Endometrium (tissue), 2 donors: ENCODE measurements around the gene SSMEM1.
"Not testable (repeated sequence)": the region's sequence is repeated elsewhere in the genome, so short reads cannot be mapped to it uniquely, and the experiment has no call there.

Experiments used
- FAIRE-seq: peaks from 2 replicates; lab custom pipeline; 2012; peaks lifted over from hg19 to GRCh38; lab: Jason Lieb, UNC
- donor health status: control.
- donor health status: control.

The SSMEM1 gene

DNA sequence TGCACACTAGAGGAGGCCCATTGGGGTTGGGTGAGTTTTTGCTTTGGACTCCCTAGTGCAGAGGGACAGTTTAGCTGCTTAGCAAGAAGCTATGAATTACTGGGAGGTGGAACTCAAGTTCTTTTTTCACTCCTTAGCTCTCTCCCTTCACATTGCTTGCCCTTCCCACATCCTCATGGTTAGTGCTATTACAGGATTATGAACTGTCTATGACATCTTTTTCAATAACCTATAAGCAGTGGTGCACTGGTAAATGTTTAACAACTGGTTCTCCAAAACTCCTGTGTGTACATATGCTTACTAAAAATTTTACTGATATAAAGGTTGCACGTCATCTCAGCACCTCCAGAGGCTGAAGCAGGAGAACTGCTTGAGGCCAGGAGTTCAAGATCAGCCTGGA lies 6.2 kb downstream of the SSMEM1 start:
- FAIRE-seq = no peak

DNA sequence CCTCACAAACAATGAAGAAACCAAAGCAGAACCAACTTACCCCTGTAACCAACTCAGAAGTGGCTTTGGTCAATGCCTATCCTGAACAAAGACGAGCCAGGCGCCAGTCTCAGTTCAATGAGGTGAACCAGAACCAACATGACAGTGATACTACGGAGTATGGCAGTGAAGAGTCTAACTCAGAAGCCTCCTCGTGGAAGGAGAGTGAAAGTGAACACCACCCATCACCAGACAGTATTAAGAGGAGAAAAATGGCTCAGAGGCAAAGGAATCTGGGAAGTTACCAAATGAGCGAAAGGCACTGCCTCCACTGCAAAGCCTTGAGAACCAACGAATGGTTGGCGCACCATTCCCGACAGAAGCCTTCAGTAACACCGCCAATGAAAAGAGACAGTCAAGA lies 8.4 kb downstream of the SSMEM1 start:
- no peak for FAIRE-seq

DNA sequence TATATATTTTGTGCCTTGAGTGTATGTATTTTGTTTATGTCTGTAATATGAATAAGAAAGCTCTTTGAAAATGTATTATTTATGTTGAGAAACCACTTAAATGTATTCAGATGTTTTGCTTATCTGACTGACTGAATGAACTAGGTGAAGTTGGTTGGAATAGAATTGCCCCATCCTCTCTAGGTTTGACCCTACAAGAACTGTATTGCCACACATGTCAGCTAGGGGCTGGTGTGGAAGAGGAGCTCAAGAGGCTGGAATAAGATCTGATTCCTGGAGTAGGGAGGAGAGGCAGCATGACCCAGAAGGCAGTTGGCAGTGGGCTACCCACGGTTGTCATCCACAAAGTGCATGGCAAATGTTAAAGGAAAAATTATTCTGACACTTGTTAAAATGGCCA lies 9.1 kb downstream of the SSMEM1 start:
- FAIRE-seq = no peak

DNA sequence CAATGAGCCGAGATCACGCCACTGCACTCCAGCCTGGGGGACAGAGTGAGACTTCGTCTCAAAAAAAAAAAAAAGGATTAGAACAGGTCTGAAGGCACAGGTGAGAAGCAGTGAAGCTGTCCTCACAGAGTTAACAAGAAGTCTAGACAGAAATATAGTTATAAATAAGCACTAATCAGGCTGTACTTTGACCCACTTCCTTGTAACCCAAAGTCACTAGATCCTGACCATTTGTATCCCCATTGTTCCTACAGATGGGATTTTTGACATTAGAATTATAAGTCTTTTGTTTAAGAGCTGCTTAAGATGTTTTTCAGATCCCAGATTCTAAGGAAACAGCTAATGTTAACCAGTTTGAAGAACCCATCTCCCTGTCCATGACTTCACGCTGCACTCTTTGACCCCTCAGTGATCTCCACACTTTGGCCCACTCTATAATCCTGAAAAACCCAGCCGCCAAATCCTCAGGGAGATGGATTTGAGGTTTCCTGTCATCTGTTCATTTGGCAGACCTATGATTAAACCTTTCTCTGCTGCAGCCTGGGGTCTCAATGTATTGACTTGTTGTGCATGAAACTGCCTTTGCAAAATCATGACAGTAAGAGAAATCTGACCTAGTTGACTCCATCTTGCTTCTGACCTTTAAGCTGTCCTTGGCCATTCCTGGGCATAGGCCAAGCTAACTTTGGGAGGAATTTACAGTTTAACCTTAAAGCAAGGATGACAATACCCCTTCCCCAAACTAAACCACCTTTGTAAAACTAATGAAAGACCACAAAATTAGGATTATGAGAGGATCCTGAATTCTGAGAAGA lies 11.4 kb downstream of the SSMEM1 start:
- no peak for FAIRE-seq

DNA sequence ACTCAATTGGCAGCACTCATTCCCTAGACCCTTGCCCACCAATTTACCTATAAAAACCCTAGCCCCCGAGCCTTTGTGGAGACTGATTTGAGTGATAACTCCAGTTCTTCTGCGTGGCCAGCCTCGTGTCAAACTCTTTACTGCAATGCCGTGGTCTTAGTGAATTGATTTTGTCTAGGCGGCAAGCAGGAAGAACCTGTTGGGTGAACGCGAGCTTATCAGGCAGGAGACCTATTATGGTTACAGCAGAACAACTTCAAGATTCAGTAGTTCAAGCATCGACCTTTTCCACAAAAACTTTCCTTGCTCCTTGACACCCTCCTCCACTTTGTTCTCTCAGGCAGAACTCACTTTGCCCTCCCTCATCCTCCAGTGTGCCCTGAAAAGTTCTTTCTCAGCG lies 12.2 kb downstream of the SSMEM1 start:
- no peak for FAIRE-seq

DNA sequence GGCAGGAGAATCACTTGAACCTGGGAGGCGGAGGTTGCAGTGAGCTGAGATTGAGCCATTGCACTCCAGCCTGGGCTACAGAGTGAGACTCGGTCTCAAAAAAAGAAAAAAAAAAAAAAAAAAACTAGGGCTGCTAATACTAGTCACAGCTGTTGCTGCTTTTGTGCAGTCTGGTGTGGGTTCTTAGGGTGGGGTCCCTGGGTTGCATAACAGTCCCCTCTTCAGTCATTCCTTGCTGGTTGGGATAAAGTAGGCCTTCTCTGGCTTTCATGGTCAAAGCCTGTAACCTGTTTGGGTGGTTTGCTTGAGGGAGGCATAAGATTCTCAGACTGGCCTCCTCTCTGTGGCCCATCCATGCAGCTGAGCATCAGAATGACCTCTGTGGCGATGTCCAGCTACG lies 14.1 kb downstream of the SSMEM1 start:
- no peak for FAIRE-seq

DNA sequence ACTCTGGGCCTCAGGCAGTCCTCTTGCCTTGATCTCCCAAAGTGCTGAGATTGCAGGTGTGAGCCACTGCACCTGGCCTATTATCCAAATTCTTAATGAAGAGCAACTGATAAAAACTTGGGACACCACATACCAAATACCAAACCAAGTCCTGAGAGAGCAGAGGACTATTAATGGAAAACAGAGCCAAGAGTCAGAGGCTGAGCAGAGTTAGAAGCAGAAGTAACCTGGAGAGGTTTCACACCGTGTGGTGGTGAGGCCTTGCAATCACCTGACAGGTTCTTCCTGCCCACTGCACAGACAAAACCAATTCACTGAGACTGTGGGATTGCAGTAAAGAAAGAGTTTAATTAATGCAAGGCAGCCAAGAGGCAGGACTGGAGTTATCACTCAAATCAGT lies 16.0 kb downstream of the SSMEM1 start:
- FAIRE-seq = no peak

DNA sequence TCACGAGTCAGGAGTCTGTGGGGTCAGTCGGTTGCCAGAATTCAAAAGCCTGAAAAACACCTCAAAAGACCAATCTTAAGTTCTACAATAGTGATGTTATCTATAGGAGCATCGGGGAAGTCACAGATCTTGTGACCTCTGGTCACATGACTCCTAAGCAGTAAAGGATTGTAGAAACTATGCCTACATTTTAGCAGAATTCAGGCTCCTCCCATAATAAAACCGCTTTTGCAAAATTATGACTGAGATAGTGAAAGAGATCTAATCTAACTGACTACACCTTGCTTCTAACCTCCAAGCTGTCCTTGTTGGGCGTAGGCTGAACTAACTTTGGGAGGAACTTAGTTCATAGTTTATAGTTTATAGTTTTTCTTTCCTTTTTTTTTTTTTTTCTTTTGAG lies 16.6 kb downstream of the SSMEM1 start:
- no peak for FAIRE-seq

DNA sequence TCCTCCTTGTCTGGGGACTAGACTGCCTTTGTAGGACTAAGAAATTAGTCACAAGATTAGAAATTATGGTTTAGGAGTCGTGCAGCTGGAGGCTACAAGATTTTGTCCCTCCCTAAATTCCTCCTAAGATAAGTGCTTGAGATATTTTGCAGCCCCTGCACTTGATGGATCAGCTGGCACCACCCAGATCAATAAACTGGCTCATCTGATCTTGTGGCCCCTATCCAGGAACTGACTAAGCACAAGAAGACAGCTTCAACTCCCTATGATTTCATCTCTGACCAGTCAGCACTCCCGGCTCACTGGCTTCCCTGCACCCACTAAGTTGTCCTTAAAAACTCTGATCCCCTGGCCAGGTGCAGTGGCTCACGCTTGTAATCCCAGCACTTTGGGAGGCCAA lies 17.3 kb downstream of the SSMEM1 start:
- FAIRE-seq = not testable (repeated sequence)

DNA sequence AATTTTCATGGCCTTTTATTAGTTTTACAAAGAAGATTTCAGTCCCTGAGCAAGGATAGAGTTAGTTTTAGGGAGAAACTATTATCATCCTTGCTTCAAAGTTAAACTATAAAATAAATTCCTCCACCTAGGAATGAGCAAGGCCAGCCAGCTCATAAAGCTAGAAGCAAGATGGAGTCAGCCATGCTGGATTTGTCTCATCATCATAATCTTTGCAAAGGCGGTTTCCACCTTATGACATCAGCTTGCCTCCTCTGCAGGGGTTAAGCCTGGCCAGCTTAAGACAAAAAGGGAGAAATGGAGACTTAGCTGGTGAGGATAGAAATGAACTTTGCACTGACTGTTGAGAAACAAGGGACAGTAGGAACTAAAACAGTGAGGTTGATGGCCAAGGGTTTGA lies 18.7 kb downstream of the SSMEM1 start:
- no peak for FAIRE-seq

DNA sequence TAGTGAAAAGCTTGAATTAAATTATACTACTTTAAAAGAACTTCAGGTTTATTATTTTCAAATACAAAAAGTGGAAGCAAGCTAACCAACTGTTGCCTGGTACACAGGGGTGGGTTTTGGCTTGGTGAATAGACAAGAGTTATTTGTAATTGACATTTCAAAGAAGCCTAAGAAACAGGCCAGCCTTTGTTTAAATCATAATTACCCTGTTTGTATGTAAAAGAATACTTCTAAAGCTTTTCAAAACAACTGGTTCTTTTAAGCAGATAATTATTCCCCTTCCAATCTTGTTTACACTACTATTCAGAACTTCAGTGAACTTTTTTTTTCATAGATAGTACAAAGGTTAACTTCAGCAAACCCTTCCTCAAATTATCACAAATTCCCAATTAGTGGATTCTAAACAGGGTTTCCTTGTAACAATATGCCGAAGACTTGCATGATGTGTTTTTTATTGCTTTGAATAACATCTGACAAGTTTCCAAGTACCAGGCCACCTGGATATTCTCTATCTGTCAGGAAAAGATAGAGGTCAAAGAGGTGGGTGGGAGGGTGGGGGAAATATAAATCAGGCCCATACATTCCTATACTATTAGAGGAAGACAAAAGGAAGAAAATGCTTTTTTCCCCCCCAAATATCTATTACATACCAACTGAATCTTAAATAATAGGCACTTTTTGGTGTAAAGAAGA lies 20.4 kb downstream of the SSMEM1 start:
- FAIRE-seq = peak; percentile 8

DNA sequence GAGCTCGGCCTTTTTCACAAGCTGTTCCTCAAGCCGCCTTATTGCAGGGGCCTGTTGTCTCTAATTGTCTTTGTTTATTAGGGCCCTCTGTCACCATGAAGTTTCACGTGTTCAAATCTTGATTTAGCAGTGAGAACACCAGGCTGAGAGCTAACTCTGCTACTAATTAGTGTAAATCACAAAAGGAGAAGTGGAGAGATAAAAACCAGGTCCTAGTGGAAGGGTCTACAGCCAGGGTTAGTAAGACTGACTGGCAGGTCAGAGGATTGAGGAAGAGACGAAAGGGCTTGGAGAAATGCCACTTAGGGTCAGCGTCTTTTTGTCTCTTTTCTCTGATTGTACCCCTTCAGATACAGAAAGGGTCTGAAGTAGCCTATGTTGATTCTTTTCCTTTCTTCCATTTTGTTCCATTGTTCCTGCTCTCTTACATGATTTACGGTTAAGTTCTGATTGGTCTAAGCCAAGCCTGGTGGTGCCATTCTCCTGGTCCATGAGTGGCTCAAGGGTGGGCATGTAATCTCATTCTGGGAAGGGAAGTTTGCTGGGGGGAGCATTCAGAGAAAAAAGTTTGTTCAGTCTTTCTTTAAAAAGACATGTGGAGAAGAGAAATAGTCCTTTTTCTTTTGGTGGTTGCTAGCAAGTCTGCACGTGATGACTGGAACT lies 21.3 kb downstream of the SSMEM1 start:
- no peak for FAIRE-seq

DNA sequence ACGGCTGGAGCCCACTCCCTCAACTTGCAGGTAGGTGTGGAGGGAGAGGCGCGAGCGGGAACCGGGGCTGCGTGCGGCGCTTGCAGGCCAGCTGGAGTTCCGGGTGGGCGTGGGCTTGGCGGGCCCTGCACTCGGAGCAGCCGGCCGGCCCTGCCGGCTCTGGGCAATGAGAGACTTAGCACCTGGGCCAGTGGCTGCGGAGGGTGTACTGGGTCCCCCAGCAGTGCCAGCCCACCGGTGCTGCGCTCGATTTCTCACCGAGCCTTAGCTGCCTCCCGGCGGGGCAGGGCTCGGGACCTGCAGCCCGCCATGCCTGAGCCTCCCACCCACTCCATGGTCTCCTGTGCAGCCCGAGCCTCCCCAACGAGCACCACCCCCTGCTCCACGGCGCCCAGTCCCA lies 22.3 kb downstream of the SSMEM1 start:
- FAIRE-seq = not testable (repeated sequence)

DNA sequence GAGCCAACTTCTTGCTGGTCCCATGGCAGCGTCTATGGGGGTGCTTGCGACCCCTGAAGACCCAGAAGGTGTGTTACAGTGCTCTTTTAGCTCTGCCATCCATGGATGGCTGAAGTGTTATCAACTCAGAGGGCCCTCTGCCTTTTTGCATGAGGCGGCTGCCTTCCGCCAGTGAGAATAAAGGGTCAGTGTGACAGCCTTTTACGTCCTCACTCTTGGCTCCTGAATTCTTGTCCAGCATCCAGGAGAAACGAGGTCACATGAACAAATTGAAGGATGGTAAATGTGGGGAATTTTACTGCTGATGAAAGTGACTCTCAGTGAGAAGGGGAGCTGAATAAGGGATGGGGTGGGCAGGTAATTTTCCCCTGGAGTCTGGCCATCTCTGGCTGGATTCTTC lies 24.1 kb downstream of the SSMEM1 start:
- FAIRE-seq = no peak

DNA sequence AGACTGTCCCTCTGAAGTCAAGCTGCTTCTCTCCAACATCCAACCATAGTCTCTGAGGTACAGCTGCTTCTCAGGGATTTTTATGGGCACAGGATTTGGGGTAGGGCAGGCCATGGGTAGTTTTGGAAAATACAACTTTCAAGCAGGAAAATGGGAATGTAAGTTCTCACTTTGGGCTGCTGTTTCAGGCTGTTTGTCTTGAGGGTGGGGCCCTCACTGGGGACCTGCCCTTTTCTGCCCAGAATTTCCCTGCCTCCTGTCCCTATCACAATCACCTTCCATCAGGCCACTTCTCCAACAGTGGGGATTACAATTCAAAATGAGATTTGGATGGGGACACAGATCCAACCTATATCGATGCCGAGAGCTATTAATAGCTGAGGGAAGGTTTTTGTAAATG lies 24.5 kb downstream of the SSMEM1 start:
- FAIRE-seq = no peak

DNA sequence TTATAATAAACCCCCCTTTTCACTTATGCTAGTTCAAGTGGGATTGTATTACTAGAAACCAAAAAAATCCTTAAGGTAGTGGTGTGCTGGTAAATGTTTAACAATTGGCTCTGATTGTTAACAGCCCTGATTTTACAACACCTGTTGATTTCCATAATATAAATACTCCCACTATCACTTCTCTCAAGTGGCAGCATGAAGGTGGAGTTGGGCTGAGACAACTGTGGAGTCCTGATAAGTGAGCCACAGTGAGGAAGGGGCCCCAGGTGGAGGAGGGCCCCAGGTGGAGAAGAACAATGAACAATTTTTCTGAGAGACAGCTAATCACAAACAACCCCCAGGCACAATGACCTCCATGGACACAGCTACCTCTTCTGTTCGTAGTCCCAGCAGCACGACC lies 26.4 kb downstream of the SSMEM1 start:
- no peak for FAIRE-seq

DNA sequence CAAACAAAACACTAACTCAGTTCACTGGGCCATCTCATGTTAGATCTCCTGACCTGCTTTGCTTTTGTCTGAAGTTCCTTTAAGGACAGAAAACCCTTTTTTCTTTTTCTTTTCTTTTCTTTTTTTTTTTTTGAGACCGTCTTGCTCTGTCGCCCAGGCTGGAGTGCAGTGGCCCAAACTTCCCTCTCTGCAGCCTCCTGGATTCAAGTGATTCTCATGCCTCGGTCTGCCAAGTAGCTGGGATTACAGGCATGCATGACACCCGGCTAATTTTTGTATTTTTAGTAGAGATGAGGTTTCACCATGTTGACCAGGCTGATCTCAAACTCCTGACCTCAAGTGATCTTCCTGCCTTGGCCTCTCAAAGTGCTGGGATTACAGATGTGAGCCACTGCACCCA lies 28.7 kb downstream of the SSMEM1 start:
- FAIRE-seq = not testable (repeated sequence)

DNA sequence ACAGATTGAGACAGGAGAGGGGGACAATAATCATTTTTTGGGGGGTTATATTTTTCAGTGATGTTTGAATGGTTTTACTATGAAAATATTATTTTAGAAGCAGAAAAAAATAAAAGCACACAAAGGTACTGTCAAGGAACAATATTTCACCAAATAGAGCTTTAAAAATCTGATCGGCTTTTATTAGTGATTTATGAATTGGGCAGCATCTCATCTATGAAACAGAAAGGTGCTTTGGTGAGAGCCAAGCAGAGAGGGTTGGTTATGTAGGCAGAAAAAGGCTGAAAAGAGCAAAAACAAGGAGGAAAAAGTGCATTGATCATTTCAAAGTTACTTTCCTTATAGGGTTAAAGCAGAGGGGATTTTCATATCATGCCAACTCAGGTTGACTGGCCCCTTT lies 32.6 kb downstream of the SSMEM1 start:
- no peak for FAIRE-seq

DNA sequence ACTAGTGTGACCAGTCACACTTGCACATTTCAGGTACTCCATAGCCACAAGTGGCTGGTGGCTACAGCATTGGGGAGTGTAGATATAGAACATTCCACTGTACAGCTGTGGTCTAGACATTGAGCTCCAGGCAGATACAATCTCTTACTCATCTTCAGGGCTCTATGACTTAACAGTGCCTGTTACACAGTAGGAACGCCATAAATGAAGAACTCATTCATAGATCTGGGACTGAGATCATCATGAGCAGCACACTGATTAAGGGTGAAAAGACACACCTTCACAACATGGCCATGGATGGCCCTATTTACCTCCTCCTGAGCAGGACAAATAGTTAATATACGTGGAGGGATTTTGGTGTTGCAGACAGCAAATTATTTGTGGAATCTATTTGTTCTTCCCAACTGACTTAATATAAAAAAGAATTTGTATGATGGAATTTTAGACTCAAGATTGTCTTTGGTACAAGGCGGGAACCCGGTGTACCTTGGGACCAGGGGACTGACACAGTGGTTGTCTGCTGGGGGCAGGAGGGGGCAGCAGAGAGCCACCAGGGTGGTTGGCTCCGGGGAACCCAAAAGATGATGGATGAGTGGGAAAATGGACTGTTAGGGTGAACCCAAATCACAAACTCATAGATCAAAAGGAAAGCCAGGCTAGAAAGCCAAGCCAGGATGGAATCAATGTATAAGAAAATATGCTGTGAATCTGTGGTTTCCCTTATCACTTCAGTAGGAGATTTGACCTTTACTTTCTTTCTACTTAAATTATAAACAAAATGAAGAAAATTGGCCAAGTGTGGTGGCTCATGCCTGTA lies 34.7 kb downstream of the SSMEM1 start:
- no peak for FAIRE-seq

DNA sequence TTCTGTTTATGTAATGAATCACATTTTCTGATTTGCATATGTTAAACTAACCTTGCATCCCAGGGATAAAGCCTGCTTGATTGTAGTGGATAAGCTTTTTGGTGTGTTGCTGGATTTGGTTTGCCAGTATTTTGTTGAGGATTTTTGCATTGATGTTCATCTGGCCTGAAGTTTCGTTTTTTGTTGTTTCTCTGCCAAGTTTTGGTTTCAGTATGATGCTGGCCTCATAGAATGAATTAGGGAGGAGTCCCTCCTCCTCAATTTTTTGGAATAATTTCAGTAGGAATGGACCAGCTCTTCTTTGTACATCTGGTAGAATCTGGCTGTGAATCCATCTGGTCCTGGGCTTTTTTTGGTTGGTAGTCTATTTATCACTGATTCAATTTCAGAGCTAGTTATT lies 35.8 kb downstream of the SSMEM1 start:
- FAIRE-seq = peak; percentile 99

DNA sequence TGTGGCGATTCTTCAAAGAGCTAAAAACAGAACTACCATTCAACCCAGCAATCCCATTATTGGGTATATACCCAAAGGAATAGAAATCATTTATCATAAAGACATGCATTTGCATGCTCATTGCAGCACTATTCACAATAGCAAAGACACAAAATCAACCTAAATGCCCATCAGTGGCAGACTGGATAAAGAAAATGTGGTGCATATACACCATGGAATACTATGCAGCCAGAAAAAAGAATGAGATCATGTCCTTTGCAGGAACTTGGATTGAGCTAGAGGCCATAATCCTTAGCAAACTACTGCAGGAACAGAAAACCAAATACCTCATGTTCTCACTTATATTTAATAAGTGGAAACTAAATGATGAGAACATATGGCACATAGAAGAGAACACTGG lies 38.8 kb downstream of the SSMEM1 start:
- not testable (repeated sequence) for FAIRE-seq

DNA sequence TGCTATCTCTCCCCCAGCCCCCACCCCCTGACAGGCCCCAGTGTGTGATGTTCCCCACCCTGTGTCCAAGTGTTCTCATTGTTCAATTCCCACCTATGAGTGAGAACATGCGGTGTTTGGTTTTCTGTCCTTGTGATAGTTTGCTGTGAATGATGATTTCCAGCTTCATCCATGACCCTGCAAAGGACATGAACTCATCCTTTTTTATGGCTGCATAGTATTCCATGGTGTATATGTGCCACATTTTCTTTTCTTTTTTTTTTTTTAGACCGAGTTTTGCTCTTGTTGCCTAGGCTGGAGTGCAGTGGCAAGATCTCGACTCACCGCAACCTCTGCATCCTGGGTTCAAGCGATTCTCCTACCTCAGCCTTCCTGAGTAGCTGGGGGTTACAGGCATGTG lies 41.2 kb downstream of the SSMEM1 start:
- FAIRE-seq = not testable (repeated sequence)
